GM10248 (cell line): ENCODE data around the gene DHRS13.
A peak's percentile ranks its signal among the peaks of the same experiment; 100 is the strongest.
"Not testable (repeated sequence)": the region's sequence is repeated elsewhere in the genome, so short reads cannot be mapped to it uniquely, and the experiment has no call there.

Experiments used
- CTCF ChIA-PET: fragments of 300-600 bp; sonication (Branson Sonifier 250); formaldehyde crosslinking; extraction: SDS; loops from one replicate; lab custom pipeline; 2021; ENCODE audit warnings: antibody characterized with exemption; lab: Yijun Ruan, JAX
- POLR2A ChIA-PET: fragments of 350-650 bp; sonication (Branson Sonifier 250); formaldehyde crosslinking; extraction: SDS; loops from one replicate; lab custom pipeline; 2020; ENCODE audit warnings: antibody characterized with exemption; lab: Yijun Ruan, JAX
- DNase-seq: peaks from one replicate; pipeline ENCODE4 v3.0.0; 2012; ENCODE audit errors: extremely low spot score
- CTCF ChIP-seq: IDR thresholded peaks from 2 replicates; pipeline ENCODE4 v1.5.1; 2012; ENCODE audit warnings: mild to moderate bottlenecking, low read depth; ENCODE audit errors: extremely low read depth, missing control alignments, control extremely low read depth

The DHRS13 gene

DNA sequence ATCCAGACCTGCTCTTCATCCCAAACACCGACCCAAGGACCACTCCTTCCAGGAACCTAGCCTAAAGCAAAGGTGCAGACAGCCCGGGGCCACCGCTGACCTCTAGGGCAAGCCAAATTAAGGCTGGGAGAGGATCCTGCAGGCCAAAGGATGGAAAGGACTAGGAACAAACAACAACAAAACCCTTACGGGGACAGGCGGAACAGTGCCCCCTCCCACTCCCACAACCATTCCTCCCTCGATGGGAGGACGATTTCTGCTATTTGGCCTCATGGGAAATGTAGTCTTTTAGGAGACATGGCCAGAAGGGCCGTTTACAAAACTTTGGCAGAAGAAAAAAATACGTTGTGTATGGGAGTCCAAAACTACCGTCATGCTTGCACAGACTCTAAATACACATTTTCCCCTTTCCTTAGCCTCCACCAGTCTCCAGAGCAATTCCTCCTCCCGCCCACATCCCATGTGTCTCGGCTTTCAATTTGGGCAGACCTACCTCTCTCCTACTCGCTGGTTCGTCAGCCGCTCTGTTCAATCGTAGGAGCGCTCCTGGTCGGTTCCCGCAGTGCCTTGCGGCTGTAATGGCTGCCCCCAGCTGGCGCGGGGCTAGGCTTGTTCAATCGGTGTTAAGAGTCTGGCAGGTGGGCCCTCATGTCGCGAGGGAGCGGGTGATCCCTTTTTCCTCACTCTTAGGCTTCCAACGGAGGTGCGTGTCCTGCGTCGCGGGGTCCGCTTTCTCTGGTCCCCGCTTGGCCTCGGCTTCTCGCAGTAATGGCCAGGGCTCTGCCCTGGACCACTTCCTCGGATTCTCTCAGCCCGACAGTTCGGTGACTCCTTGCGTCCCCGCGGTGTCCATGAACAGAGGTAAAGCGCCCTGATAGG lies 48.2 kb downstream of the DHRS13 start, which contains the start of gene ERAL1:
ERAL1 (plus strand) TSS at position 560 of the 879 bp plus-strand sequence; CDS start at position 579, 19 bp downstream.
- DNase-seq: peak; percentile 90
- ChIA-PET CTCF (interaction anchor here (1.1 to 2.3 kb wide), 3 partner anchors 28 to 128 kb away, joined by 3 to 8 read pairs (median 5); partner anchors contain the start of gene TLCD1), POLR2A (no interaction called here)
- no peak for TF ChIP-seq CTCF

DNA sequence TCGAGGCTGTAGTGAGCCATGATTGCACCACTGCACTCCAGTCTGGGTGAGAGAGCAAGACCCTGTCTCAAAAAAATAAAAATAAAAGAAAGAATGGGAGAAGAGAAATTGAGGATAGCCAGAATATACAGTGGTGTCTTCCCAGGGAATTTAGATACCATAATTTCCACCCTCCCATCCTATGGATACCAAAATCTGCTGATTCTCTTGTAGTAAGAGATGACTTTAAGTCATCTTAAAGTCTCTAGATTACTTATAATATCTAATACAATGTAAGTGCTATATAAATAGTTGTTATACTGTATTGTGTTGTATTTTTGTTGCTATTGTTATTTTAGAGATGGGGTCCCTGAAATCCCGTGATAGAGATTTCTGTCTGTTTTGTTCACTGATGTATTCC lies 49.6 kb downstream of the DHRS13 start:
- DNase-seq: no peak
- TF ChIP-seq CTCF: no peak
- ChIA-PET POLR2A (interaction anchor here (0.9 kb wide), 1 partner anchor 126 kb away, joined by 5 read pairs; no protein-coding TSS in a partner anchor), CTCF (no interaction called here)

GRCh38 chr17:28849281-28849680 lies 53.6 kb downstream of the DHRS13 start:
- peak; percentile 15 for DNase-seq
- peak; percentile 6 for TF ChIP-seq CTCF
- ChIA-PET POLR2A (no interaction called here), CTCF (interaction anchor here (0.7 to 3.6 kb wide), 17 partner anchors 9 to 85 kb away, joined by 3 to 14 read pairs (median 4); partner anchors contain the start of gene FLOT2)

DNA sequence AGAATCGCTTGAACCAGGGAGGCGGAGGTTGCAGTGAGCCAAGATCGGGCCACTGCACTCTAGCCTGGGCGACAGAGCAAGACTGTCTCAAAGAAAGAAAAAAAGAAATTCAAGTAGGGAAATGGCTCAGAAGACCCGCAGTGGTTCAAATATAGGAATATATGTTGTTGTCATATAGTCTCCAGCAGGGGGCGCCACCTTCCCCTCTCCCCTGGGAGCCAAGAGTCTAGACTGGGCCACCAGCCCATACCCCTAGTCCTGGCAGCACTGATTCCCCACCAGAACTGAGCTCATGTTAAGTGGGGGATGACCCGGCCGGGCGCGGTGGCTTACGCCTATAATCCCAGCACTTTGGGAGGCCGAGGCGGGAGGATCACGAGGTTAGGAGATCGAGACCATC lies 54.2 kb downstream of the DHRS13 start:
- DNase-seq: peak; percentile 65
- CTCF ChIA-PET: interaction anchor here (0.6 to 3.6 kb wide), 18 partner anchors 9 to 121 kb away, joined by 3 to 14 read pairs (median 4); partner anchors contain the start of gene FLOT2
- TF ChIP-seq CTCF: peak; percentile 37
- POLR2A ChIA-PET: not testable (repeated sequence)
